Loucy (cell line): ENCODE data around the gene ACOT13.

Source experiments
- CTCF ChIP-seq: fragments of 200-600 bp; sonication (generic); conservative IDR thresholded peaks from 2 replicates; pipeline ENCODE4 v1.5.1; 2014; ENCODE audit warnings: mild to moderate bottlenecking, antibody characterized with exemption, low read length
- EZH2phosphoT487 ChIP-seq: fragments of 200-600 bp; IDR thresholded peaks from 2 replicates; pipeline ENCODE4 v1.6.1; 2018; ENCODE audit warnings: antibody characterized with exemption, mild to moderate bottlenecking, moderate library complexity, borderline replicate concordance

- TF ChIP-seq CTCF, result no peak
- TF ChIP-seq EZH2phosphoT487, result no peak
Measured at GRCh38 chr6:24650365-24650764, 16.5 kb upstream of the ACOT13 start.
